Liver (tissue), 9 donors: Measurements from ENCODE around the gene PTPRD. TPM values are rescaled to one million over a fixed set of nuclear protein-coding genes. Genes with fewer than 3 reads are reported as not detected.

Experiments
- DNase-seq: peaks from one replicate; pipeline ENCODE4 v3.0.0-alpha.2; 2017; ENCODE audit warnings: low spot score
- H3K27ac ChIP-seq, 2 donors: one replicate each; pipeline ENCODE4 v1.7.0; 2013; ENCODE audit warnings: inconsistent platforms in 2 of 2, low read length in 2 of 2, control low read depth in 1 of 2, low read depth in 1 of 2, mild to moderate bottlenecking in 1 of 2
- H3K27me3 ChIP-seq, 4 donors: one replicate each; pipeline versions ENCODE4 v1.6.1 to v1.7.0; 2013; ENCODE audit warnings: low read length in 3 of 4, inconsistent platforms in 1 of 4, mild to moderate bottlenecking in 1 of 4, moderate library complexity in 1 of 4; ENCODE audit not compliant: control insufficient read depth in 4 of 4, insufficient read depth in 4 of 4
- H3K36me3 ChIP-seq, 4 donors: one replicate each; pipeline versions ENCODE4 v1.6.1 to v1.7.0; 2013; ENCODE audit warnings: low read length in 3 of 4, mild to moderate bottlenecking in 3 of 4, low read depth in 1 of 4, moderate library complexity in 1 of 4; ENCODE audit not compliant: control insufficient read depth in 4 of 4, insufficient read depth in 3 of 4
- H3K4me1 ChIP-seq, 4 donors: one replicate each; pipeline versions ENCODE4 v1.6.1 to v1.7.0; 2013; ENCODE audit warnings: low read length in 3 of 4, mild to moderate bottlenecking in 3 of 4, moderate library complexity in 1 of 4; ENCODE audit not compliant: control insufficient read depth in 4 of 4, insufficient read depth in 4 of 4
- H3K4me3 ChIP-seq, 3 donors: one replicate each; pipeline versions ENCODE4 v1.6.1 to v1.7.0; 2013; ENCODE audit warnings: low read length in 3 of 3, control low read depth in 1 of 3, low read depth in 1 of 3, mild to moderate bottlenecking in 1 of 3
- H3K9ac ChIP-seq, 2 donors: one replicate each; pipeline ENCODE4 v1.7.0; 2013; ENCODE audit warnings: low read length in 2 of 2, mild to moderate bottlenecking in 2 of 2, moderate library complexity in 2 of 2, control low read depth in 1 of 2, low read depth in 1 of 2
- H3K9me3 ChIP-seq, 4 donors: one replicate each; pipeline versions ENCODE4 v1.6.1 to v1.7.0; 2013; ENCODE audit warnings: low read length in 3 of 4; ENCODE audit not compliant: control insufficient read depth in 4 of 4
- EGR1 ChIP-seq, 2 donors: IDR thresholded peaks; 2 replicates each; pipeline ENCODE4 v1.6.1; 2016 to 2018; ENCODE audit warnings: antibody characterized with exemption in 2 of 2, low read depth in 2 of 2
- FOXA1 ChIP-seq: IDR thresholded peaks from 2 replicates; pipeline ENCODE4 v1.6.1; 2016; ENCODE audit warnings: antibody characterized with exemption
- FOXA2 ChIP-seq: IDR thresholded peaks from 2 replicates; pipeline ENCODE4 v1.6.1; 2016; ENCODE audit warnings: antibody characterized with exemption
- GABPA ChIP-seq, 2 donors: IDR thresholded peaks in 1 of 2; conservative IDR thresholded peaks in 1 of 2; 2 replicates each; pipeline ENCODE4 v1.6.1; 2016; ENCODE audit warnings: antibody characterized with exemption in 2 of 2, mild to moderate bottlenecking in 1 of 2, moderate library complexity in 1 of 2
- HNF4A ChIP-seq, 2 donors: conservative IDR thresholded peaks; 2 replicates each; pipeline ENCODE4 v1.6.1; 2016; ENCODE audit warnings: antibody characterized with exemption in 2 of 2, mild to moderate bottlenecking in 2 of 2
- HNF4G ChIP-seq: IDR thresholded peaks from 2 replicates; pipeline ENCODE4 v1.6.1; 2016; ENCODE audit warnings: antibody characterized with exemption
- JUND ChIP-seq, 2 donors: IDR thresholded peaks; 2 replicates each; pipeline ENCODE4 v1.6.1; 2016; ENCODE audit warnings: antibody characterized with exemption in 2 of 2
- MAX ChIP-seq: IDR thresholded peaks from 2 replicates; pipeline ENCODE4 v1.6.1; 2016; ENCODE audit warnings: antibody characterized with exemption
- NR2F2 ChIP-seq: IDR thresholded peaks from 2 replicates; pipeline ENCODE4 v1.6.1; 2016; ENCODE audit warnings: antibody characterized with exemption
- REST ChIP-seq: IDR thresholded peaks from 2 replicates; pipeline ENCODE4 v1.6.1; 2016; ENCODE audit warnings: antibody characterized with exemption, mild to moderate bottlenecking
- SP1 ChIP-seq: IDR thresholded peaks from 2 replicates; pipeline ENCODE4 v1.6.1; 2018; ENCODE audit warnings: antibody characterized with exemption, mild to moderate bottlenecking
- TAF1 ChIP-seq: conservative IDR thresholded peaks from 2 replicates; pipeline ENCODE4 v1.6.1; 2016; ENCODE audit warnings: antibody characterized with exemption, mild to moderate bottlenecking
- YY1 ChIP-seq: IDR thresholded peaks from 2 replicates; pipeline ENCODE4 v1.6.1; 2016; ENCODE audit warnings: antibody characterized with exemption, mild to moderate bottlenecking
- ZBTB33 ChIP-seq: IDR thresholded peaks from 2 replicates; pipeline ENCODE4 v1.6.1; 2016; ENCODE audit warnings: antibody characterized with exemption
- WGBS: extraction: QIAGEN DNeasy Blood & Tissue Kit; methylation state at CpG from one replicate; pipeline ENCODE4 v1.1.7; 2013; 5-methylcytosine and 5-hydroxymethylcytosine counted together
- polyA plus RNA-seq, 2 donors: library from polyadenylated mRNA; stranded (reverse) in 1 of 2; unstranded in 1 of 2; fragments of 200-250 nt in 1 of 2; fragments of >200 nt in 1 of 2; fragmentation: Nextera tagmentation in 1 of 2; extraction: Ambion mirVana in 1 of 2; gene quantifications; one replicate each; pipeline versions ENCODE4 v1.2.1 to v1.2.3, GENCODE V29; 2013 to 2015
- total RNA-seq, 2 donors: library from RNA; depleted of rRNA; stranded (reverse); fragments of >200 nt; gene quantifications; one replicate each; pipeline ENCODE4 v1.2.3, GENCODE V29; 2014
- TF ChIP-seq, protein P1 (sequence below): IDR thresholded peaks from 2 replicates; pipeline ENCODE4 v1.6.1; 2016; ENCODE audit warnings: antibody characterized with exemption
- TF ChIP-seq, protein P2 (sequence below): fragments of 150-350 bp; IDR thresholded peaks from 2 replicates; pipeline ENCODE4 v1.5.1; 2017; ENCODE audit warnings: improper control_type of control experiment, low read depth, low read length; ENCODE audit not compliant: missing input control
- donor health status: healthy.
- donor health status: healthy.
- donor health status: healthy.
- donor health status: healthy.
- donor health status: healthy.

PTPRD gene
- total and polyA plus RNA-seq, 4 donors: 0.78 to 34.2 (median 4.7) TPM

DNA sequence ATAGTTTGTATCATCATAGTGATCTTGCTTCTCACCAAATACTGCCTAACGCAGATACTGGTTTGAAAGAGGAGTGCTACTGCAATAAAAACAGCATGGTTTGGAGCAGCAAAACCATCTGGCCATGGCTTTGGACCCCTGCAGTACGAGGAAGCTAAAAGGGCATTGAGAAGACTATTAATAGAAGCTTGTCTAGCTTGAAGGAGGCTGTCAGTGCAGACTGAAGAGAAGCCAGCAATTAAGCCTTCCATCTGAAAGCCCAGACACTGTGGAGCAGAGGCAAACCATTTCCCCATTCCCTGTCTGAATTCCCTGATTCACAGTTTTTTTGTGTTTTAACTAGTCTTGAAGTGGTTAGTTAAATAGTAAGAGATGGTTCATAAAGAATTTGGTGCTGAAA is 281.6 kb downstream of the PTPRD start:
- DNase-seq: no peak
- no peak overlapping the region for H3K4me3 ChIP-seq
- H3K27ac ChIP-seq: no peak overlapping the region
- TF ChIP-seq, protein P1, sequence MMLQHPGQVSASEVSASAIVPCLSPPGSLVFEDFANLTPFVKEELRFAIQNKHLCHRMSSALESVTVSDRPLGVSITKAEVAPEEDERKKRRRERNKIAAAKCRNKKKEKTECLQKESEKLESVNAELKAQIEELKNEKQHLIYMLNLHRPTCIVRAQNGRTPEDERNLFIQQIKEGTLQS: no peak
- TF ChIP-seq YY1: no peak
- no peak for TF ChIP-seq JUND (IDR thresholded peaks at IDR 0.05)
- TF ChIP-seq GABPA (IDR thresholded peaks at IDR 0.05 in 1 of 2, conservative IDR thresholded peaks at IDR 0.05 in 1 of 2): no peak
- no peak overlapping the region for H3K9ac ChIP-seq
- H3K36me3 ChIP-seq: no peaks in the 10 kb centered on the region
- no peaks in the 10 kb centered on the region for H3K27me3 ChIP-seq
- WGBS: 36% methylated on average over 2 of the region's 2 CpGs
- H3K4me1 ChIP-seq: no peaks in the 10 kb centered on the region
- no peaks in the 10 kb centered on the region for H3K9me3 ChIP-seq

- H3K4me1 ChIP-seq: no peaks in the 10 kb centered on the region
- WGBS: 67% methylated on average over 2 of the region's 2 CpGs
These were observed 330.7 kb downstream of the PTPRD start for GRCh38 chr9:10282084-10282483.

DNA sequence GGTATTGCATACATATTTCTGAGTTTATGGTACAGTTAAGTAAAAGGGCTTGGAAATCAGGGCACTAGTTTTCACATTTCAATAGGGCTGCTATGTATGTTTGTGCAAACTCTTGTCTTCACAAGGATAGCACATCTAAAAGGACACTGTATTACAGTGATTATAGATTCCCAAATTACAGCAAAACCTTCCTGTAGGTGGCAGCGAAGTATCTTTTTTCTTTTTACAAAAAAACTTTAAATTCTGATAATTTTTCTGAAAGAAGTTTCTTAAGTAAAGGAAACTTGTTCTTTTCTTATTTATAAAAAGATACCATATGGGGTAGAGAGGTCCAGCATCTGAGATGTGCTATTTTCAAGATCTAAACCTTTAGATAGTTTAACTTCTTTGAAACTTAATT is 337.8 kb downstream of the PTPRD start:
- WGBS: 34% methylated on average over 1 of the region's 1 CpG
- TF ChIP-seq FOXA1 (no peak), FOXA2 (no peak), JUND (IDR thresholded peaks at IDR 0.05) (no peak), NR2F2 (no peak), TAF1 (no peak), ZBTB33 (no peak), EGR1 (IDR thresholded peaks at IDR 0.05; ENCODE audit: low read depth in 2 of 2) (no peak), SP1 (no peak), REST (no peak), HNF4G (no peak), MAX (no peak)
- TF ChIP-seq, protein P1: no peak
- TF ChIP-seq, protein P2, sequence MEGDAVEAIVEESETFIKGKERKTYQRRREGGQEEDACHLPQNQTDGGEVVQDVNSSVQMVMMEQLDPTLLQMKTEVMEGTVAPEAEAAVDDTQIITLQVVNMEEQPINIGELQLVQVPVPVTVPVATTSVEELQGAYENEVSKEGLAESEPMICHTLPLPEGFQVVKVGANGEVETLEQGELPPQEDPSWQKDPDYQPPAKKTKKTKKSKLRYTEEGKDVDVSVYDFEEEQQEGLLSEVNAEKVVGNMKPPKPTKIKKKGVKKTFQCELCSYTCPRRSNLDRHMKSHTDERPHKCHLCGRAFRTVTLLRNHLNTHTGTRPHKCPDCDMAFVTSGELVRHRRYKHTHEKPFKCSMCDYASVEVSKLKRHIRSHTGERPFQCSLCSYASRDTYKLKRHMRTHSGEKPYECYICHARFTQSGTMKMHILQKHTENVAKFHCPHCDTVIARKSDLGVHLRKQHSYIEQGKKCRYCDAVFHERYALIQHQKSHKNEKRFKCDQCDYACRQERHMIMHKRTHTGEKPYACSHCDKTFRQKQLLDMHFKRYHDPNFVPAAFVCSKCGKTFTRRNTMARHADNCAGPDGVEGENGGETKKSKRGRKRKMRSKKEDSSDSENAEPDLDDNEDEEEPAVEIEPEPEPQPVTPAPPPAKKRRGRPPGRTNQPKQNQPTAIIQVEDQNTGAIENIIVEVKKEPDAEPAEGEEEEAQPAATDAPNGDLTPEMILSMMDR: no peak
- H3K9ac ChIP-seq: no peak overlapping the region
- no peaks in the 10 kb centered on the region for H3K9me3 ChIP-seq
- H3K27me3 ChIP-seq: no peaks in the 10 kb centered on the region
- DNase-seq: no peak
- H3K4me1 ChIP-seq: no peaks in the 10 kb centered on the region
- no peak overlapping the region for H3K4me3 ChIP-seq
- H3K36me3 ChIP-seq: no peaks in the 10 kb centered on the region
- H3K27ac ChIP-seq: no peak overlapping the region

More at GRCh38 chr9:10282084-10282483, 330.7 kb downstream of the PTPRD start:
- Histone ChIP-seq H3K36me3 (no peaks in the 10 kb centered on the region), H3K27ac (no peak overlapping the region), H3K9me3 (no peaks in the 10 kb centered on the region), H3K9ac (no peak overlapping the region), H3K4me3 (no peak overlapping the region), H3K27me3 (no peaks in the 10 kb centered on the region)
- no peak for DNase-seq
- TF ChIP-seq NR2F2 (no peak), JUND (IDR thresholded peaks at IDR 0.05) (no peak), MAX (no peak), TAF1 (no peak), SP1 (no peak), HNF4A (conservative IDR thresholded peaks at IDR 0.05) (no peak)
